Endothelial cell (in vitro differentiated cells): ENCODE results near the gene TANK. TPM values are rescaled to one million over a fixed set of nuclear protein-coding genes. Genes with fewer than 3 reads are reported as not detected.
A peak's percentile ranks its signal among the peaks of the same experiment; 100 is the strongest.

Source experiments
- DNase-seq: peaks from one replicate; pipeline ENCODE4 v3.0.0; 2021; ENCODE audit warnings: low spot score
- H3K27ac Mint-ChIP-seq: one replicate; pipeline ENCODE4 v1.8.0; 2021; ENCODE audit warnings: mixed read lengths, inconsistent platforms; ENCODE audit not compliant: unreplicated experiment
- H3K27me3 Mint-ChIP-seq: one replicate; pipeline ENCODE4 v1.8.0; 2021; ENCODE audit warnings: mild to moderate bottlenecking, moderate library complexity, mixed read lengths, inconsistent platforms; ENCODE audit not compliant: unreplicated experiment
- H3K36me3 Mint-ChIP-seq: one replicate; pipeline ENCODE4 v1.8.0; 2021; ENCODE audit warnings: mild to moderate bottlenecking, low read depth, mixed read lengths, inconsistent platforms; ENCODE audit not compliant: unreplicated experiment
- H3K4me1 Mint-ChIP-seq: one replicate; pipeline ENCODE4 v1.8.0; 2021; ENCODE audit warnings: mild to moderate bottlenecking, mixed read lengths, inconsistent platforms; ENCODE audit not compliant: unreplicated experiment
- H3K4me3 Mint-ChIP-seq: one replicate; pipeline ENCODE4 v1.8.0; 2021; ENCODE audit warnings: mild to moderate bottlenecking, mixed read lengths, inconsistent platforms; ENCODE audit not compliant: unreplicated experiment
- H3K9me3 Mint-ChIP-seq: one replicate; pipeline ENCODE4 v1.8.0; 2021; ENCODE audit warnings: mixed read lengths, inconsistent platforms; ENCODE audit not compliant: unreplicated experiment
- long read RNA-seq: library from polyadenylated mRNA; unstranded; transcript quantifications from one replicate; pipeline ENCODE4 v2.0.0, GENCODE V29; 2020; ENCODE audit not compliant: unreplicated experiment
- total RNA-seq: library from RNA; stranded (reverse); fragmentation: NEBNext Ultra II Directional; extraction: Animal tissue kit (Norgen Biotek cat#: 25700); gene quantifications from one replicate; pipeline ENCODE4 v1.2.1, GENCODE V29; 2021; ENCODE audit not compliant: unreplicated experiment
- TF ChIP-seq, protein P1 (sequence below): fragments of 200-600 bp; sonication (generic); IDR thresholded peaks from one replicate; pipeline ENCODE4 v1.5.0; 2021; ENCODE audit warnings: antibody characterized with exemption; ENCODE audit not compliant: unreplicated experiment

The TANK gene, protein sequence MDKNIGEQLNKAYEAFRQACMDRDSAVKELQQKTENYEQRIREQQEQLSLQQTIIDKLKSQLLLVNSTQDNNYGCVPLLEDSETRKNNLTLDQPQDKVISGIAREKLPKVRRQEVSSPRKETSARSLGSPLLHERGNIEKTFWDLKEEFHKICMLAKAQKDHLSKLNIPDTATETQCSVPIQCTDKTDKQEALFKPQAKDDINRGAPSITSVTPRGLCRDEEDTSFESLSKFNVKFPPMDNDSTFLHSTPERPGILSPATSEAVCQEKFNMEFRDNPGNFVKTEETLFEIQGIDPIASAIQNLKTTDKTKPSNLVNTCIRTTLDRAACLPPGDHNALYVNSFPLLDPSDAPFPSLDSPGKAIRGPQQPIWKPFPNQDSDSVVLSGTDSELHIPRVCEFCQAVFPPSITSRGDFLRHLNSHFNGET
- total RNA-seq, result 40.8 TPM
- long read RNA-seq, transcript TANK-202 (8 exons, 2,171 nt), result major isoform, 12 of 21 reads
- long read RNA-seq, partial matches to known transcripts, result 2 of 21 reads
- long read RNA-seq, other reads (novel, unspliced or antisense), result 7 of 21 reads

DNA sequence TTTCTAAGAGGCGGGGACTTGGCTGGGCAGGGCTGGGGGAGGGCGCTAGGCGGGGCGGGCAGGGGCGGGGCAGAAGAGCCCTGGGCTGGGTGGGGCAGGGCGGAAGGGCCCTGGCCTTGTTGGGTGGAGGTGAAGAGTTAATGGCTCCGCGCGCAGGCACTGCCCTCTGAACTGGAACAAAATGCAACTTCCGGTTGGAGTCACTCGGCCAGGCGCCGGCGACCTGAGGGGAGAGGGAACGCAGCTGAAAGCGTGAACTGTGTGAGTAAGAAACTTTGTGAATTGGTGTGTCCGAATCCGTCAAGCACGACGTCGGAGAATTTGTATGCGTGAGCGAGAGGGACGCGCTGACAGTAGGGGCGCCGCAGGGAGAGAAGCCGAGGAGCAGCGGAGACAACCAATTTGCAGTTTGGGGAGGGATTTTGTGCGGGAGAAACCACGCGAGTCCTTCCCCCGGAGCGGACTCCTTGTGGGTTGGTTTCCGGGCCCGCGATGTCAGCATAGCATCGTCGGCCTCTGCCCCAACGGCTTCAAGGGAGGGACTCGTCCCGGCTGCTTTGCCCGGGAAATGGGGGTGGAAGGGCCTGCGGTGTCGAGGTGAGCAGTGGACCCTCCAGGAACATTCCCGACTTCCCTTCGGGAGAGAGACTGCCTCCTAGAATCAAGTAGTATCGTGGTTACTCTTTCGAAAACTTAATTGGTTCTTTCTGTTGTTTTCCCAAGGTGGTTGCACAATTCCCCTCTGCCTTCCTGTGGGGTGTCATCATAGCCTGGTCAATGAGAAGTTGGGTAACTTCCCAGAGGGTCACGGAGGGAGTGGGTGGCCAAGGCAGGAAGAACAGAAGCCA is at the start of gene TANK:
TANK (plus strand) TSS at position 203 of the 848 bp plus-strand sequence. CDS start 19,235 bp downstream, outside the sequence.
- no peaks in the 10 kb centered on the region for H3K9me3 Mint-ChIP-seq
- peak within 1 kb of the TSS; percentile 100 for H3K4me3 Mint-ChIP-seq
- peaks cover 10% of the 10 kb centered on the region for H3K27me3 Mint-ChIP-seq
- H3K27ac Mint-ChIP-seq, result peak within 1 kb of the TSS; percentile 100
- TF ChIP-seq, protein P1, sequence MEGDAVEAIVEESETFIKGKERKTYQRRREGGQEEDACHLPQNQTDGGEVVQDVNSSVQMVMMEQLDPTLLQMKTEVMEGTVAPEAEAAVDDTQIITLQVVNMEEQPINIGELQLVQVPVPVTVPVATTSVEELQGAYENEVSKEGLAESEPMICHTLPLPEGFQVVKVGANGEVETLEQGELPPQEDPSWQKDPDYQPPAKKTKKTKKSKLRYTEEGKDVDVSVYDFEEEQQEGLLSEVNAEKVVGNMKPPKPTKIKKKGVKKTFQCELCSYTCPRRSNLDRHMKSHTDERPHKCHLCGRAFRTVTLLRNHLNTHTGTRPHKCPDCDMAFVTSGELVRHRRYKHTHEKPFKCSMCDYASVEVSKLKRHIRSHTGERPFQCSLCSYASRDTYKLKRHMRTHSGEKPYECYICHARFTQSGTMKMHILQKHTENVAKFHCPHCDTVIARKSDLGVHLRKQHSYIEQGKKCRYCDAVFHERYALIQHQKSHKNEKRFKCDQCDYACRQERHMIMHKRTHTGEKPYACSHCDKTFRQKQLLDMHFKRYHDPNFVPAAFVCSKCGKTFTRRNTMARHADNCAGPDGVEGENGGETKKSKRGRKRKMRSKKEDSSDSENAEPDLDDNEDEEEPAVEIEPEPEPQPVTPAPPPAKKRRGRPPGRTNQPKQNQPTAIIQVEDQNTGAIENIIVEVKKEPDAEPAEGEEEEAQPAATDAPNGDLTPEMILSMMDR, result no peak
- H3K36me3 Mint-ChIP-seq, result no peaks in the 10 kb centered on the region
- peaks cover 24% of the 10 kb centered on the region for H3K4me1 Mint-ChIP-seq
- DNase-seq, result peak; percentile 75

DNA sequence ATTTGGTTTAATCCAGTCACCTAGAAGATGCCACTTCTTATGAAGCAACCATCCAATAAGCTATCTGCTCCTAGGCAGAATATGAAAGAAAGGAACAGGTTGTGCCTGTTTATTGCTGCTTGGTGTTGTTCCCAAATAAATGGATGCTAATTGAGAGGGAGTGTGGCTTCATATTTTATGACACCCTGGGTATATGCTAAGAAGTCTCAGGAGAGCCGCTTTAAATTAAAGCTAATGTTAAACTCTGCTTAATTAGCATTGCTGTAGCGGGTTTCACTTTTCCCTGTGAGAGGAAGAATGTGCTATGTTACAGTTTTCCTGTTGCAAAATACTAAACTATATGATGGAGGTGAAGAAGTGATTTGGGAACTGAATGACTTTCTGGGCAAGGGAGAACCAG is 48.7 kb upstream of the TANK start:
- Mint-ChIP-seq H3K4me1 (peaks cover 11% of the 10 kb centered on the region), H3K36me3 (no peaks in the 10 kb centered on the region), H3K9me3 (no peaks in the 10 kb centered on the region), H3K4me3 (no peak overlapping the region), H3K27ac (no peak overlapping the region), H3K27me3 (no peaks in the 10 kb centered on the region)
- no peak for DNase-seq
- TF ChIP-seq, protein P1, result no peak

DNA sequence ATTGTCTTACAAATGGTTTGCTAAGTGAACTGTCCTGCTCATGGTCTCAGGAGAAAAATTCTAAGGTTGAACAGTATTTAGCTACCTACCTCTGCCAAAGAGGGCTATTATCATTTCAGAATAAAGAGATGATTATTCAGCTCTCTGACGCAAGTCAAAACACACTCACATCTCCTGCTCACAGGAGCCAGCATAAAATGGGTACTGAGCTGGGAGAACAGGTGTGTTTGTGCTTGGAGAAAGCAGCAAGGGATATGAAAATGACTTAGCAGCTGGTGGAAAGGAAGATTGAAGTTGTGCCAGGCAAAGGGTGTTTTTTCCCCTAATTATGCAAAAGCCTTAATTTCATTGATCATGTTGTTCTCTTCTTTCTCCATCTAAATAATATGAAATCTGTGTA is 47.3 kb upstream of the TANK start:
- H3K4me1 Mint-ChIP-seq, result no peaks in the 10 kb centered on the region
- H3K9me3 Mint-ChIP-seq, result no peaks in the 10 kb centered on the region
- TF ChIP-seq, protein P1, result no peak
- H3K27me3 Mint-ChIP-seq, result no peaks in the 10 kb centered on the region
- H3K36me3 Mint-ChIP-seq, result no peaks in the 10 kb centered on the region
- H3K4me3 Mint-ChIP-seq, result no peak overlapping the region
- DNase-seq, result no peak
- H3K27ac Mint-ChIP-seq, result no peak overlapping the region

DNA sequence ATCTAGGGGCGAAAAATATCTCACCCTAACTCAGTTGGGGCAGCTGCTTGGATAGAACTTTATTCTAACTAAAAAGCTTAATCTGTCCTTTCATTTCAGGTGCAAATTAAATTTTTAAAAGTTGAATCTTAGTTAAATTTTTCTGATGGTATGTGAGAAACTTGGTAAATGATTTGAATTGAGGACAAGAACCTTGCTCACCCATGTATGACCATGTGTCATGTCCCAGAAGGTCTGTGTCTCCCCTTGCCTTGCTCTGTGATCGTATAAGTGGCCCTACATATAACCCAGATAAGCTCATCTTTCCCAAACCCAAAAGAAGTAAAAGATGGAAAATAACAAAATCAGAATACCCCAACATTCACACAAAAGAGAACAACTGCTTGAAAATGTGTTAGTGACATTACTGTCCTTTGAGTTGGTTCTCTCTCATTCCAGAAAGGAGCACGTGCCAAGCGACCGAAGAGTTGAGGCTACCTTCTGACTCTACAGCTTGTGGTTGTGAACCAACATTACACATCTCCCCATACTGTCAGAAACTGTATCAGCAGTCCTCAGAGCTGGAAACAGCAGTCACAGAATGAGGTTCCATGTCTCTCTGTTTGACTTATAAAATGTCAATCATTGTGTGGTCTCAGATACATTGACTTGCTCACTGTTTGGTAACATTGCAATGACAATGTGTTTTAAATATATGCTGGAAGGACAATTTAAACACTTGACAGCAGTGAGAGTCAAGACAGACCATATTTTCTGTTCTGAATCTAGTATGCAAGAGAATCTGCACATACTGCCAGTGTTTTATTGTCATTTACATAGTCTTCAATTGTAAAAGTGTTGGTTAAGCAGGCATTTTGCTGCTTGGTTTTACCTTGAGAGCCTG is 46.3 kb upstream of the TANK start:
- H3K9me3 Mint-ChIP-seq, result no peaks in the 10 kb centered on the region
- no peaks in the 10 kb centered on the region for H3K4me1 Mint-ChIP-seq
- DNase-seq, result no peak
- no peak overlapping the region for H3K27ac Mint-ChIP-seq
- H3K36me3 Mint-ChIP-seq, result no peaks in the 10 kb centered on the region
- TF ChIP-seq, protein P1, result no peak
- no peak overlapping the region for H3K4me3 Mint-ChIP-seq
- no peaks in the 10 kb centered on the region for H3K27me3 Mint-ChIP-seq
